ENCODE results near the gene DOCK2.
"Not testable (repeated sequence)": the region's sequence is repeated elsewhere in the genome, so short reads cannot be mapped to it uniquely, and the experiment has no call there.

Gene DOCK2

GRCh38 chr5:169637085-169637548, at the start of gene DOCK2:
TSS of gene DOCK2 (plus strand) at chr5:169637275. CDS start at chr5:169637327, 52 bp downstream.
- DNase-seq: peak; percentile 71 to 82

GRCh38 chr5:169590602-169591001, 46.5 kb upstream of the DOCK2 start:
- no peak for DNase-seq

- no peak for DNase-seq
These were observed 45.4 kb upstream of the DOCK2 start for GRCh38 chr5:169591636-169592035.

GRCh38 chr5:169592937-169593650, 44.0 kb upstream of the DOCK2 start:
- DNase-seq: no peak

- no peak for DNase-seq
These were observed 41.8 kb upstream of the DOCK2 start for GRCh38 chr5:169595172-169595820.

- no peak for DNase-seq
These were observed 37.6 kb upstream of the DOCK2 start for GRCh38 chr5:169599451-169599850.

GRCh38 chr5:169602535-169602934, 34.5 kb upstream of the DOCK2 start:
- no peak for DNase-seq

GRCh38 chr5:169606279-169606678, 30.8 kb upstream of the DOCK2 start:
- no peak for DNase-seq

GRCh38 chr5:169607882-169608281, 29.2 kb upstream of the DOCK2 start:
- no peak for DNase-seq

GRCh38 chr5:169609716-169610115, 27.4 kb upstream of the DOCK2 start:
- DNase-seq: no peak

- no peak for DNase-seq
These were observed 26.5 kb upstream of the DOCK2 start for GRCh38 chr5:169610606-169611005.

- DNase-seq: no peak
These were observed 21.5 kb upstream of the DOCK2 start for GRCh38 chr5:169615561-169615960.

GRCh38 chr5:169624307-169624706, 12.8 kb upstream of the DOCK2 start:
- DNase-seq: not testable (repeated sequence)

GRCh38 chr5:169626779-169627178, 10.3 kb upstream of the DOCK2 start:
- no peak for DNase-seq

- no peak for DNase-seq
These were observed 9.5 kb upstream of the DOCK2 start for GRCh38 chr5:169627551-169627950.

- no peak for DNase-seq
These were observed 8.2 kb upstream of the DOCK2 start for GRCh38 chr5:169628892-169629291.

GRCh38 chr5:169629847-169630548, 7.1 kb upstream of the DOCK2 start:
- no peak for DNase-seq

- no peak for DNase-seq
These were observed 5.7 kb upstream of the DOCK2 start for GRCh38 chr5:169631360-169631759.

GRCh38 chr5:169632946-169633345, 4.1 kb upstream of the DOCK2 start:
- DNase-seq: no peak

- DNase-seq: no peak
These were observed 2.5 kb upstream of the DOCK2 start for GRCh38 chr5:169634606-169635005.

- no peak for DNase-seq
These were observed 1.1 kb upstream of the DOCK2 start for GRCh38 chr5:169635936-169636335.

- DNase-seq: no peak
These were observed 494 bp upstream of the DOCK2 start for GRCh38 chr5:169636477-169637084.

GRCh38 chr5:169637549-169638121, 560 bp downstream of the DOCK2 start:
- DNase-seq: peak; percentile 76 to 81
